Endothelial cell of hepatic sinusoid (primary cell): ENCODE data around the gene ADAMTS12.

Experiments
- in situ Hi-C: cut with HindIII; loops from 2 replicates; pipeline ENCODE4 v1.10.0; 2017; ENCODE audit warnings: low sequenced_read_pairs

The ADAMTS12 gene

DNA sequence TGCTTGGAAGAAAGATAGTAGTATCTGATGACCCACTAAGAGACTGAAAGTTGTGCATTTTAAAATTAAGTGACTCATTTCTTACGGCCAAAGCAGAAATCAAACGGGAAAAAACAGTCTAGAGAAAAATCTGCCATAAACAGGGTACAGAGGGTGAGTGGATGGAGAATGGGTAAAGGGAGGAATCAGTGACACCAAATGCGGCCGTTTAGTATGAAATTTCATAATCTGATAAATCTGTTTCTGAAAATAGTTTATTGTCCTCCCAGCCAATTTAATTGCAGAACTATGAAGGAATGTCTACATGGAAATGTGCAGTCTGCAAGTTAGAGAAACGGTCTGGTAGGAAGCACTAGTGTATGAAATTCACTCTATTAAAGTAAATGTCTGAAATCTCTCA is 39.5 kb downstream of the ADAMTS12 start:
- in situ Hi-C loops, result no loop called here

- in situ Hi-C loops, result no loop called here
Measured at GRCh38 chr5:33850100-33850594, 41.6 kb downstream of the ADAMTS12 start.

- in situ Hi-C loops, result no loop called here
Measured at GRCh38 chr5:33848554-33848953, 43.2 kb downstream of the ADAMTS12 start.

DNA sequence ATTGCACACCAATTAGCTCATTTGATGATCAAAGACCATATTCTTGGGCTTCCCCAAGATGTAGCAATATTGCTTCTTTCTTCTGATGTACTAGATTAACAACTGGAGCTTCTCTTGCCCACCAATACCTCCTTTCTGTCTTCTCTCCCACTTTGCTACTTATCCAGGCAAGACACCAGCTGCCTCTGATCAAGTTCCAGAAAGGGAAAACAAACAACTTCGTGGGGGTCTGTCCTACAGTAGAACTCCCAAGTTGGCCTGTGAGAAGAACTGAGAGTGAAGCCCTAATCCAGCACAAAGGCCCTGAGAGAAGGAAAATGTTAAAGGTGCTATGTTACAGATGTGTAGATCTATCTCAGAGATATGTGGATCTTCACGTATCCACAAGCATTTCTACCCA is 44.9 kb downstream of the ADAMTS12 start:
- in situ Hi-C loops, result no loop called here

- in situ Hi-C loops, result loop anchor here (5.0 kb wide), 1 partner anchor 79 kb away; no protein-coding TSS in a partner anchor
Measured at GRCh38 chr5:33843579-33843978, 48.2 kb downstream of the ADAMTS12 start.

DNA sequence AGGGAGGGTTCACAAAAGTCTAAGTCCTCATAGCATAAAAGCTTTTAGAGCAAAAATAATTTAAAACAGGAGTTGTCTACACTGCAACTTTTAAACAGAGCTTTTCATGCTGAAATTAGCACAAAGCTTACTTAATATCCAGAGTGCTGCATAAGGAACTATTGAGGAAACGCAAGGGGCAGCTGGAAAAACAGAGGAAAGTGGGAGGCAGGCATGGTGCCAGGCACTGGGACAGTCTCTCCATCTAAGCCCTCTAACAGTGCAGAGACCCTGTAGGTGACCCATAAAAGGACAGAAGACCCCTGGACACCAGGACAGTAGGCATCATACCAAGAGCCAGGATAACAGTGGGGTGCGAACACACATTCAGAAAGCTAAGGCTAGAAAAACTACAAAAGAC is 49.3 kb downstream of the ADAMTS12 start:
- in situ Hi-C loops, result loop anchor here (5.0 kb wide), 1 partner anchor 80 kb away; no protein-coding TSS in a partner anchor

- in situ Hi-C loops, result loop anchor here (5.0 kb wide), 1 partner anchor 80 kb away; no protein-coding TSS in a partner anchor
Measured at GRCh38 chr5:33841891-33842290, 49.9 kb downstream of the ADAMTS12 start.

- in situ Hi-C loops, result loop anchor here (5.0 kb wide), 1 partner anchor 81 kb away; no protein-coding TSS in a partner anchor
Measured at GRCh38 chr5:33840927-33841547, 50.8 kb downstream of the ADAMTS12 start.

- in situ Hi-C loops, result no loop called here
Measured at GRCh38 chr5:33837301-33837700, 54.5 kb downstream of the ADAMTS12 start.

GRCh38 chr5:33834334-33834733 is 57.5 kb downstream of the ADAMTS12 start:
- in situ Hi-C loops, result loop anchor here (5.0 kb wide), 1 partner anchor 87 kb away; no protein-coding TSS in a partner anchor

DNA sequence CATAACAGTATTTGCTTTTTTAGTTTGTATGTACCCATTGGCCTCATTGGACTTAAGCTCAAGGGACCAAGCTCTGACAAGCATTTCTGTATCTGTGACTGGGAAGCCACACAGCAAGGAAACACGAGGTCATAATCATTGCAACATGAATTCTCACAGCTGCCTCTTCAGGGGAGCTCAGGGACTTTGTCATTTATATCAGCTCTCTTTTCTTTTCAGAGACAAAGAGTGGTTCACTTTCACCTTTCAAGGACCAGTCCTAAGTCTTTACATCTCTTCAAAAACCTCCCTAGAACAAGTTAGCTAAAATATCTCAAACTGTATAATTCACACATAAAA is 58.6 kb downstream of the ADAMTS12 start:
- in situ Hi-C loops, result loop anchor here (5.0 kb wide), 1 partner anchor 86 kb away; no protein-coding TSS in a partner anchor

GRCh38 chr5:33832404-33833236 is 59.2 kb downstream of the ADAMTS12 start:
- in situ Hi-C loops, result loop anchor here (5.0 kb wide), 1 partner anchor 85 kb away; no protein-coding TSS in a partner anchor

DNA sequence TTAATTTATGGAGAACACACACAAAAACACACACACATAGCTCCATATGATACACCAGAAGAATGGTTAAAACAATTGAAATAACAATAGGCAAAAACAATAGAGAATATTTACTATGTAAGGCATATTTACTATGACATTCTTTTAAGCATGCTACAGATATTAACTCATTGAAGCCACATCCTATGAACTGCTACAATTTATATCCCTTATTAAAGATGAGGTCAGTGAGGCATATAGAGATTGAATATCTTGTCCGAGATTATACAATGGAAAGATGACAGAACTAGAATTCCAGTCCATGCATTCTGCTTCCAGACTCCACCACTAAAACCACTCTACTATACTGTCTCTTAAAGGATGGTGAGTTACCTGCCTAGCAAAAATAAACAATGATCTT is 60.7 kb downstream of the ADAMTS12 start:
- in situ Hi-C loops, result loop anchor here (5.0 kb wide), 1 partner anchor 84 kb away; no protein-coding TSS in a partner anchor

DNA sequence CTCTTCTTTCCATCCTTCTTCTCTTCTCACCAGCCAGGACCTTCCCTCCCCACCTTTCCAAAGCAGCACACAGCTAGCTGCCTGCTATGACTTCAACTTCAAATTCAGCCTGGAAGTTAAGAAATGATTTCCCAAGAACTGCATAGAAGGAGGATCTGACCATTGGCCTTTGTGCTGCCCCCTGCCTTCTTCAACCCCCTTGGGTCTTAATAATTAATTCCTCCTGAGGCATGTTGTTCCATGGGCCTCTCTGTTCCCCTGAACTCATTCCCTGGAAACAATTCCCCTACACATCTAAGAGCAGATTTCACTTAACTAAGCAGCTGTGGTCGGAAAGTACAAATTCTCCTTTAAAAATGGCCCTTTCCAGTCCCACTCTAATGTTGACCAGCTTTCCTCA is 62.4 kb downstream of the ADAMTS12 start:
- in situ Hi-C loops, result loop anchor here (5.0 kb wide), 1 partner anchor 63 kb away; the partner anchor contains the start of gene ADAMTS12

DNA sequence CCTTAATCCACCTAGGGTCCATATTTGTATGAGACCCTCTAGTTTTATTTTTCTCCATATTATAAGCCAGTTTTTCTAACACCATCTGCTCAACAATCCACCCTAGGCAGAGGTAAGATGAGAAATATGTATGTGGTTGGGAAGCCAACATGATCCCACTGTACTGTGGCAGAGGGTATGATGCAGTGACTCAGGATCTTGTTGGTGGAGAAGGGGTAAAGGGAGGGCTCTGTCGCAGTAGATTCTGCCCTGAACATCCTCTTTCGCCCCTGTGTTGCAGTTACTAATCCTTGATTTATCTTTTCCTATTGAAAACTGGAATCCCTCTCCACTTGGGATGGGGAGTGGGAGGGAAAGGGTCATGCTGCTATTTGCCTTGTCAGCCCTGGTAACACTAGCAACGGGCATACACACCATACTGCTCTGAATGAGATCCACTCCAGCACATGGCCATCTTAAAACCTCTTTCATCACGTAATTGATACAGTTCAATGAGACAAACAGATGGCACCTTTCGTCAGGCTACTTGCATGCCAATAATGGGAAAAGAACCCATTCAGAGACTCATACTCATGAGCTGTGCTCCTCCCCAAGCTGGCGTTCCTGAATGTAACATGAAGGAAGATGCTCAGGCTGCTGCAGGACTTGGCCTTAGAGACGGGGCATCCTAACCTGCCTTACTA is 63.0 kb downstream of the ADAMTS12 start:
- in situ Hi-C loops, result loop anchor here (5.0 kb wide), 1 partner anchor 64 kb away; the partner anchor contains the start of gene ADAMTS12

DNA sequence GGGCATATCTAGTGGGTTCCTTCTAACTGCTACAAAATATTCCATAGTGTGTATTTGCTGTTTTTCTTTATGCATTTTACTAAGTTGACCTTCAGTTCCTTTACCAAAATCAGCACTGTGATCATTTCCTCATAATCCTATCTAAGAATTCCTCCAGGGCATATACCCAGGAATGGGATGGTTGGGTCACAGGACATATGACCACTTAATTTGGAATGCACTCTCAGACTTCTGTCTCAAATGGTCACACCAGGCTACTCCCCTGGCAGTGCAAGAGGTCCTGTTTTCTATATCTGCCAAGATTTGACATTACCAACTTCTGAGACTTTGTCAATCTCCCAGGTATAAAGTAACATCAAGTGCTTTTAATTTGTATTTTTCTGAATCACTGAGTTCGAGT is 63.9 kb downstream of the ADAMTS12 start:
- in situ Hi-C loops, result loop anchor here (5.0 kb wide), 1 partner anchor 64 kb away; the partner anchor contains the start of gene ADAMTS12

GRCh38 chr5:33827018-33827707 is 64.6 kb downstream of the ADAMTS12 start:
- in situ Hi-C loops, result loop anchor here (5.0 kb wide), 1 partner anchor 65 kb away; the partner anchor contains the start of gene ADAMTS12

DNA sequence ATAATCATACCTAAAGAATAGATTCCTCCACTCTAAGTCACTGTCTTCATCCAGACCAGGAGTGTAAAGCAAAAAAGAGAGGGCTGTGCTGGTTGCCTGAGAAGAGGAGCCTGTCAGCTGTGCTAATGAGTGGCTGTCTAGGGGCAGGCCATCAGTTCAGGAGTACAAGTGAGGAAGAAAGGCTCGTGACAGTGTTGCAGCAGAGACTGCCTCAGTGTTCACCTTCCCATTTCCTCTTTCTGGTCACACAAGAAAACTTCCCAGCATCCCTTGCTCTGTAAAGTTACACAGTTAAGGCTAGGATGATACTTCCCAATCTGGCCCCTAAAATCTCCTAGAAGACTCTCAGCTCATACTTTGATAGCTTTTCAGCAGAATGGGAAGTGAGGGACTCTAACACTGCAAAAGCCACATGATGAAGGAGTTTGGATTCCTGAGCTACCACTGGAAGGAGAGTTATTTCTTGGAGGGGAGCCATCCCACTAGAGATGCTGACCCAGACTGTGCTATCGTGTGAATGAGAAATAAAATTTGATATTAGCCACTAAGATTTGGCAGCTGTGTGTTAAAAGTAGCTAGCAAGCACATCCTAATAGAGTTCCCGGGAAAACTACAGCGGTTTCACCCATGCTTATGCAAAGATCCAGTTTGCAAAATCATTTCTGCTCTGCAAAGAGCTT is 67.1 kb downstream of the ADAMTS12 start:
- in situ Hi-C loops, result loop anchor here (5.0 kb wide), 1 partner anchor 68 kb away; the partner anchor contains the start of gene ADAMTS12

GRCh38 chr5:33817301-33817700 is 74.5 kb downstream of the ADAMTS12 start:
- in situ Hi-C loops, result no loop called here

DNA sequence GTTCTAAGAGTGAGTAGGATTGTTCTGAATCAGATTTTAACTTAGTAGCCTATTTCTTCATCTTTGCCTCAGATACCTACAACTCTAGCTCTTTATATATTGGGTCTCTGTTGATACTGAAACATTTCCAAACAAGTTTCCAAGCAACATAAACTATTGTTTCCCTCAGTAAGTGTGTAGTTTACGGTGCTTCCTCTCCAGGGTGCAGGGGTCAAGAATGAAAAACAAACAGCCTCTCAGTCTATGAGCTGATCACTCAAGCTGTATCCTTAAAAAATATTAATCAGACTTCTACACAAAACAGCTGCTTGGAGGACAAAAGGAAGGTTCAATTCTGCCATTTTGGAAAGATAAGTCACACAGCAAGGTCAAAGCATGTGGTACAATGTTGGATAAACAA is 75.0 kb downstream of the ADAMTS12 start:
- in situ Hi-C loops, result no loop called here
